LNCaP clone FGC (cell line): ENCODE data around the gene EXO5.
"Not testable (repeated sequence)": the region's sequence is repeated elsewhere in the genome, so short reads cannot be mapped to it uniquely, and the experiment has no call there.

Experiments used
- DNase-seq: peaks from one replicate; pipeline ENCODE4 v3.0.0-alpha.2; 2011; ENCODE audit warnings: low read depth
- H3K4me3 ChIP-seq: 2 replicates; pipeline ENCODE4 v1.5.1; 2011; ENCODE audit warnings: mild to moderate bottlenecking, low read depth, low read length, control low read depth
- TF ChIP-seq, protein P1 (sequence below): IDR thresholded peaks from 2 replicates; pipeline ENCODE4 v1.5.1; 2012; ENCODE audit warnings: mild to moderate bottlenecking; ENCODE audit not compliant: control insufficient read depth, insufficient read depth; ENCODE audit errors: extremely low read depth

The EXO5 gene

DNA sequence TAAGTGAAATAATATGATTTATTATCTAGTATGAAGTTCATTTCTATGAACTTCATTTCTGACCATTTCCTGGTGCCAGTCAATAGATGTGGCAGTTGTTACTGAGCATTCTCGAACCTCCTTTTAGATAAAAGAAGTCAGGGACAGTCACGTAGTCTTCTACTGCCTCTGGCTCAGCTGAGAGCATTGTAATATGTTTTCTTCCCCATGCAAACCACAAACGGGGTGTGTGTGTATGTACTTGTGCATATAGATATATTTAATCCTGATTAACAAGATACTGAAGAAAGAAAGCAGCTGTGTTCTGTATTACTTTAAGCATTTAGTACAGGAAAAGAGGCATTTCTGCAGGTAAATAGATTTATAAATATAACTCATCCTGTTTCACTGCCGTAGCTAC lies 44.5 kb downstream of the EXO5 start:
- no peak for DNase-seq
- H3K4me3 ChIP-seq: no peak overlapping the region
- TF ChIP-seq, protein P1, sequence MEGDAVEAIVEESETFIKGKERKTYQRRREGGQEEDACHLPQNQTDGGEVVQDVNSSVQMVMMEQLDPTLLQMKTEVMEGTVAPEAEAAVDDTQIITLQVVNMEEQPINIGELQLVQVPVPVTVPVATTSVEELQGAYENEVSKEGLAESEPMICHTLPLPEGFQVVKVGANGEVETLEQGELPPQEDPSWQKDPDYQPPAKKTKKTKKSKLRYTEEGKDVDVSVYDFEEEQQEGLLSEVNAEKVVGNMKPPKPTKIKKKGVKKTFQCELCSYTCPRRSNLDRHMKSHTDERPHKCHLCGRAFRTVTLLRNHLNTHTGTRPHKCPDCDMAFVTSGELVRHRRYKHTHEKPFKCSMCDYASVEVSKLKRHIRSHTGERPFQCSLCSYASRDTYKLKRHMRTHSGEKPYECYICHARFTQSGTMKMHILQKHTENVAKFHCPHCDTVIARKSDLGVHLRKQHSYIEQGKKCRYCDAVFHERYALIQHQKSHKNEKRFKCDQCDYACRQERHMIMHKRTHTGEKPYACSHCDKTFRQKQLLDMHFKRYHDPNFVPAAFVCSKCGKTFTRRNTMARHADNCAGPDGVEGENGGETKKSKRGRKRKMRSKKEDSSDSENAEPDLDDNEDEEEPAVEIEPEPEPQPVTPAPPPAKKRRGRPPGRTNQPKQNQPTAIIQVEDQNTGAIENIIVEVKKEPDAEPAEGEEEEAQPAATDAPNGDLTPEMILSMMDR: no peak

DNA sequence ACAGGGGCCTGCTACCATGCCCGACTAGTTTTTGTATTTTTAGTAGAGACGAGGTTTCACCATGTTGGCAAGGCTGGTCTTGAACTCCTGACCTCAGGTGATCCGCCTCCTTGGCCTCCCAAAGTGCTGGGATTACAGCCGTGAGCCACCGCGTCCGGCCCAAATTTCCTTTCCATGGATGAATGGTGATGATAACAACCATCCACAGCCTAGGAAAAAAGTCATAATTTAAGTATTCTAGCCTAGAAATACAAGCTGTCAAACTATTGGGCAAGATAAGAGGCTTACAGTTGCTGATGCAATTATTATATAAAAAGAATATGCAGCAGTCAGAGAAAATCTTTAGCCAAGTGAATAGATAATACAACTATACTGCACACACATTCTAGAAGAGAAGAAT lies 46.2 kb downstream of the EXO5 start:
- not testable (repeated sequence) for H3K4me3 ChIP-seq, DNase-seq

DNA sequence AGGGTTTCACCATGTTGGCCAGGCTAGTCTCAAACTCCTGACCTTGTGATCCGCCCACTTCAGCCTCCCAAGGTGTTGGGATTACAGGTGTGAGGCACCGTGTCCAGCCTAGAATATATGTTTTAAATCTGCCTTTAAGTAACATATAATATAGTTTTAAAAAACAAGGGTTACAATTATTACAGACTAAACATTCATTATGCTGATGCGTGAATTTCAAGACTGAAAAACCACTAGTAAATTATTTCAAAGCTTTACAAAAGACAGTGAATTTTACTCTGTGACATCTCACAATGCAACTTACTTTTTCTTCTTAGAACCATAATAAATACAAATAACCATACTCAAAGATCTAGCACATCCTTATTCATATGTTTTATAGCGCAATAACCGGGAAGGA lies 47.6 kb downstream of the EXO5 start:
- DNase-seq: no peak
- TF ChIP-seq, protein P1: no peak
- no peak overlapping the region for H3K4me3 ChIP-seq

DNA sequence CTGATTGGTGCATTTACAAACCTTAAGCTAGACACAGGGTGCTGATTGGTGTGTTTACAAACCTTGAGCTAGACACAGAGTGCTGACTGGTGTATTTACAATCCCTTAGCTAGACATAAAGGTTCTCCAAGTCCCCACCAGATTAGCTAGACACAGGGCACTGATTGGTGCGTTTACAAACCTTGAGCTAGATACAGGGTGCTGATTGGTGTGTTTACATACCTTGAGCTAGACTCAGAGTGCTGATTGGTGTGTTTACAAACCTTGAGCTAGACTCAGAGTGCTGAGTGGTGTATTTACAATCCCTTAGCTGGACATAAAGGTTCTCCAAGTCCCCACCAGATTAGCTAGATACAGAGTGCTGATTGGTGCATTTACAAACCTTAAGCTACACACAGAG lies 49.7 kb downstream of the EXO5 start:
- H3K4me3 ChIP-seq, DNase-seq: not testable (repeated sequence)

DNA sequence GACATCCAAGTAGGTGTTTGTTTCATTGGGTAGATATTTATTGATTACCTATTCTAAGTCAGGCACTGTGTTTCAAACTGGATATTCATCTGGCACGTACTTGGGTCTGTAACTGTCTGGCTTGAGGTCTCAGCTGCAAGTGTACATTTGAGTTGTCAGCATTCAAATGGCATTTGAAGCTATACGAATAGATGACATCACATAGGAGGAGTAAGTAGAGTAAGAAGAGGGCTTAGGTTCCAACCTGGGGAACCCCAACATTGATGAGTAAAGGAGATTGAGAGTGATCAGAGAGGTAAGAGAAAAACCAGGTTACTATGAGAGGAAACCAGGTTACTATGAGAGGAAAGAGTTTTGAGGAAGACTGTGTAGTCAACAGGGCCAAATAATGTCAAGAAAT lies 53.6 kb downstream of the EXO5 start:
- TF ChIP-seq, protein P1: no peak
- H3K4me3 ChIP-seq: no peak overlapping the region
- no peak for DNase-seq

DNA sequence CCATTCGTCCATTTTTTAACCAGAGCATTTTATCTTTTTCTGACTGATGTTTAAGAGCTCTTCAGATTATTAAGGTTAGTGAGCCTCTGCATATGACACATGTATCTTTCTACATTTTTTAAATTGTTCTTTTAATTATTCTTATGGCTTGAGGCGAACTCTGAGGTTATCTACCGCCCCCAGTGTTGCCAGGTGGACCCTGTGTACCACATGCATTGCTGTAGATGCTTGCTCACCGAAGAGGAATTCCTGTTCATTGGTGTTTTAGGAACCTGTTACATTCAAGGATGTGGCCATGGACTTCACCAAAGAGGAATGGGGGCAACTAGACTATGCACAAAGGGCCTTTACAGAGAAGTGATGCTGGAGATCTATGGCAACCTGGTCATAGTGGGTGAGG lies 54.7 kb downstream of the EXO5 start:
- no peak for DNase-seq
- TF ChIP-seq, protein P1: no peak
- H3K4me3 ChIP-seq: no peak overlapping the region

DNA sequence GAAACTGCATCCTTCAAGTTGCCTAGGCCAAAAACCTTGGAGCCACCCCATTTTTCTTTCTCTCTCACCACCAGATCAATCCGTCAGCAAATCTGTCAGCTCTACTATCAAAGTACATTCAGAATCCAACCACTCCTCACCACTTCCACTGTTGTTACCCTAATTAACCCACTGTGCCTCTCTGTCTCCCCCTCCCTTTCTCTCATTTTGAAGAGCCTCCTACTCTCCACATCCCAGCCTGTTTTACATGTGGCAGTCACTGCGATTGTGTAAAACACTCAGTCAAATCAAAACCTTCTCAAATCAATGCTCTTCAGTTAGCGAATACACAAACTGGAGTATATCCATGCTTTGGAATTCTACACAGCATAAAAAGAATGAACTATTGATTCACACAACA lies 55.9 kb downstream of the EXO5 start:
- H3K4me3 ChIP-seq: no peak overlapping the region
- TF ChIP-seq, protein P1: no peak
- DNase-seq: no peak

DNA sequence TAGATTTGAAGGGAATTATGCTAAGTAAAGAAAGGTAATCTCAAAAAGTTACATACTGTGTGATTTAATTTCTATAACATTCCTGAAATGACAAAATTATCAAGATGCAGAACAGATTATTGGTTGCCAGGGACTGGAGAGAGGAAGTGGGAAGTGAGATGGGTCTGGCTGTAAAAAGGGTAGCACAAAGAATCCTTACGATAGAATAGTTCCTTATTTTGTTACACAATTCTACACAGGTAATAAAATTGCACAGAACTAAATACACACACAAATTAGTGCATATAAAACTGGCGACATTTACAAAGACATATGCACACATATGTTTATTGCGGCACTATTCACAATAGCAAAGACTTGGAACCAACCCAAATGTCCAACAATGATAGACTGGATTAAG lies 56.3 kb downstream of the EXO5 start:
- DNase-seq: no peak
- H3K4me3 ChIP-seq: no peak overlapping the region
- TF ChIP-seq, protein P1: no peak
